HepG2 (cell line): ENCODE measurements around the gene ARL16. TPM values are rescaled to one million over a fixed set of nuclear protein-coding genes. Genes with fewer than 3 reads are reported as not detected.

Experiments used
- ARNTL ChIP-seq: sonication (generic); formaldehyde crosslinking; IDR thresholded peaks from 2 replicates; pipeline ENCODE4 v1.4.0; 2020; ENCODE audit warnings: mild to moderate bottlenecking, missing genetic modification reagents
- BORCS8-MEF2B ChIP-seq: sonication (generic); formaldehyde crosslinking; IDR thresholded peaks from 2 replicates; pipeline ENCODE4 v1.8.0; 2022; ENCODE audit warnings: mild to moderate bottlenecking, missing genetic modification reagents
- DR1 ChIP-seq: sonication (generic); formaldehyde crosslinking; IDR thresholded peaks from 2 replicates; pipeline ENCODE4 v1.8.0; 2021; ENCODE audit warnings: mild to moderate bottlenecking, missing genetic modification reagents, inconsistent platforms
- FOXP1 ChIP-seq, 2 experiments: fragments of 450-650 bp in 1 of 2; IDR thresholded peaks; 2 replicates each; pipeline ENCODE4 v1.6.1; 2017 to 2018; ENCODE audit warnings: antibody characterized with exemption in 1 of 2
- HMGA1 ChIP-seq: sonication (generic); formaldehyde crosslinking; conservative IDR thresholded peaks from 2 replicates; pipeline ENCODE4 v1.4.0; 2020; ENCODE audit warnings: missing genetic modification reagents
- HOXA3 ChIP-seq: sonication (generic); formaldehyde crosslinking; IDR thresholded peaks from 2 replicates; pipeline ENCODE4 v1.5.0; 2020; ENCODE audit warnings: missing genetic modification reagents
- ONECUT2 ChIP-seq: sonication (generic); formaldehyde crosslinking; IDR thresholded peaks from 2 replicates; pipeline ENCODE4 v1.4.0; 2020; ENCODE audit warnings: missing genetic modification reagents
- POLR2AphosphoS5 ChIP-seq: IDR thresholded peaks from 2 replicates; pipeline ENCODE4 v1.6.1; 2012; ENCODE audit warnings: low read depth, low read length
- REL ChIP-seq: sonication (generic); formaldehyde crosslinking; conservative IDR thresholded peaks from 2 replicates; pipeline ENCODE4 v1.8.0; 2022; ENCODE audit warnings: mild to moderate bottlenecking, missing genetic modification reagents, moderate library complexity
- SMARCC2 ChIP-seq: fragments of 450-650 bp; IDR thresholded peaks from 2 replicates; pipeline ENCODE4 v1.6.1; 2017; ENCODE audit warnings: antibody characterized with exemption, mild to moderate bottlenecking
- ZFP37 ChIP-seq: sonication (generic); formaldehyde crosslinking; IDR thresholded peaks from 2 replicates; pipeline ENCODE4 v1.4.0; 2020; ENCODE audit warnings: missing genetic modification reagents, borderline replicate concordance
- ZNF224 ChIP-seq: sonication (generic); formaldehyde crosslinking; IDR thresholded peaks from 2 replicates; pipeline ENCODE4 v1.5.0; 2020; ENCODE audit warnings: mild to moderate bottlenecking, missing genetic modification reagents
- ZSCAN22 ChIP-seq: sonication (generic); formaldehyde crosslinking; IDR thresholded peaks from 2 replicates; pipeline ENCODE4 v1.4.0; 2020; ENCODE audit warnings: mild to moderate bottlenecking, missing genetic modification reagents
- polyA plus RNA-seq, 8 experiments: library from polyadenylated mRNA; depleted of rRNA in 3 of 8; stranded (reverse) in 7 of 8; unstranded in 1 of 8; fragments of >200 nt; fragmentation: Illumina TruSeq in 4 of 8; extraction: Trizol in 4 of 8; gene quantifications; 2 replicates each; pipeline versions ENCODE4 v1.2.1 to v1.2.3, GENCODE V29; 2011 to 2016; ENCODE audit warnings: low read depth in 4 of 8, missing spikeins in 1 of 8, mixed read lengths in 1 of 8; ENCODE audit not compliant: insufficient read depth in 1 of 8
- total RNA-seq, 5 experiments: library from RNA; depleted of rRNA; stranded (reverse); fragments of >200 nt; fragmentation: Illumina TruSeq; extraction: Trizol; gene quantifications; 2 replicates each; pipeline ENCODE4 v1.2.3, GENCODE V29; 2016; ENCODE audit warnings: low read depth in 1 of 5
- TF ChIP-seq, protein P1 (sequence below), 2 experiments: IDR thresholded peaks; 2 replicates each; pipeline ENCODE4 v1.6.1; 2011 to 2012; ENCODE audit warnings: low read length in 2 of 2, borderline replicate concordance in 1 of 2, low read depth in 1 of 2, mild to moderate bottlenecking in 1 of 2, moderate library complexity in 1 of 2
- TF ChIP-seq, protein P2 (sequence below): fragments of 450-650 bp; IDR thresholded peaks from 2 replicates; pipeline ENCODE4 v1.6.1; 2017; ENCODE audit warnings: mild to moderate bottlenecking
- TF ChIP-seq, protein P3 (sequence below): sonication (generic); formaldehyde crosslinking; IDR thresholded peaks from 2 replicates; pipeline ENCODE4 v1.5.0; 2020; ENCODE audit warnings: missing genetic modification reagents

Gene ARL16
- total and polyA plus RNA-seq, 2 of the 13 experiments (the other 11 are each of a cell fraction or from before 2014, with no cell fraction given): 20.8 to 30.8 TPM

DNA sequence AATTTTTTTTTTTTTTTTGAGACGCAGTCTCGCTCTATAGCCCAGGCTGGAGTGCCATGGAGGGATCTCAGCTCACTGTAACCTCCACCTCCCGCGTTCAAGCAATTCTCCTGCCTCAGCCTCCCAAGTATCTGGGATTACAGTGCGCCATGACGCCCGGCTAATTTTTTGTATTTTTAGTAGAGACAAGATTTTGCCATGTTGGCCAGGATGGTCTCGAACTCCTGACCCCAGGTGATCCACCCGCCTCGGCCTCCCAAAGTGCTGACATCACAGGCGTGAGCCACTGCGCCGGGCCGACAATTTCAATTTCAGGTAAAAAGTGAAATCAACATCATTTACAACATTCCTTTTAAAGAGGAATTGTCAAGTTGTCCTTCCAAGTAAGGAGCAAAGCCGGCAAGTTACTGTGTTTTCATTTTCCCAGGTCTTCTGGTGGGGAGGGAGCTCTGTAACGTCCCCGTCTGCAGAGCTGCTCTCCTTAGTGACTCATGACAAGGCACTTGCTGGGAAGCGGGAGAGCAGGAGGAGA is 47.6 kb downstream of the ARL16 start (continued):
- TF ChIP-seq, protein P1, sequence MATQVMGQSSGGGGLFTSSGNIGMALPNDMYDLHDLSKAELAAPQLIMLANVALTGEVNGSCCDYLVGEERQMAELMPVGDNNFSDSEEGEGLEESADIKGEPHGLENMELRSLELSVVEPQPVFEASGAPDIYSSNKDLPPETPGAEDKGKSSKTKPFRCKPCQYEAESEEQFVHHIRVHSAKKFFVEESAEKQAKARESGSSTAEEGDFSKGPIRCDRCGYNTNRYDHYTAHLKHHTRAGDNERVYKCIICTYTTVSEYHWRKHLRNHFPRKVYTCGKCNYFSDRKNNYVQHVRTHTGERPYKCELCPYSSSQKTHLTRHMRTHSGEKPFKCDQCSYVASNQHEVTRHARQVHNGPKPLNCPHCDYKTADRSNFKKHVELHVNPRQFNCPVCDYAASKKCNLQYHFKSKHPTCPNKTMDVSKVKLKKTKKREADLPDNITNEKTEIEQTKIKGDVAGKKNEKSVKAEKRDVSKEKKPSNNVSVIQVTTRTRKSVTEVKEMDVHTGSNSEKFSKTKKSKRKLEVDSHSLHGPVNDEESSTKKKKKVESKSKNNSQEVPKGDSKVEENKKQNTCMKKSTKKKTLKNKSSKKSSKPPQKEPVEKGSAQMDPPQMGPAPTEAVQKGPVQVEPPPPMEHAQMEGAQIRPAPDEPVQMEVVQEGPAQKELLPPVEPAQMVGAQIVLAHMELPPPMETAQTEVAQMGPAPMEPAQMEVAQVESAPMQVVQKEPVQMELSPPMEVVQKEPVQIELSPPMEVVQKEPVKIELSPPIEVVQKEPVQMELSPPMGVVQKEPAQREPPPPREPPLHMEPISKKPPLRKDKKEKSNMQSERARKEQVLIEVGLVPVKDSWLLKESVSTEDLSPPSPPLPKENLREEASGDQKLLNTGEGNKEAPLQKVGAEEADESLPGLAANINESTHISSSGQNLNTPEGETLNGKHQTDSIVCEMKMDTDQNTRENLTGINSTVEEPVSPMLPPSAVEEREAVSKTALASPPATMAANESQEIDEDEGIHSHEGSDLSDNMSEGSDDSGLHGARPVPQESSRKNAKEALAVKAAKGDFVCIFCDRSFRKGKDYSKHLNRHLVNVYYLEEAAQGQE (IDR thresholded peaks at IDR 0.05; ENCODE audit: borderline replicate concordance in 1 of 2, low read depth in 1 of 2, low read length in 2 of 2): no peak
- no peak for TF ChIP-seq DR1
- TF ChIP-seq ONECUT2 (CRISPR knock-in tag): no peak
- TF ChIP-seq BORCS8-MEF2B (CRISPR knock-in tag): 0 out of 2 replicates have a peak, but pooled peaks have one; percentile 38
- no peak for TF ChIP-seq REL (CRISPR knock-in tag)
- TF ChIP-seq ZNF224 (CRISPR knock-in tag): 0 out of 2 replicates have a peak, but pooled peaks have one; percentile 22
- no peak for TF ChIP-seq ZFP37 (CRISPR knock-in tag)
- TF ChIP-seq, protein P2, sequence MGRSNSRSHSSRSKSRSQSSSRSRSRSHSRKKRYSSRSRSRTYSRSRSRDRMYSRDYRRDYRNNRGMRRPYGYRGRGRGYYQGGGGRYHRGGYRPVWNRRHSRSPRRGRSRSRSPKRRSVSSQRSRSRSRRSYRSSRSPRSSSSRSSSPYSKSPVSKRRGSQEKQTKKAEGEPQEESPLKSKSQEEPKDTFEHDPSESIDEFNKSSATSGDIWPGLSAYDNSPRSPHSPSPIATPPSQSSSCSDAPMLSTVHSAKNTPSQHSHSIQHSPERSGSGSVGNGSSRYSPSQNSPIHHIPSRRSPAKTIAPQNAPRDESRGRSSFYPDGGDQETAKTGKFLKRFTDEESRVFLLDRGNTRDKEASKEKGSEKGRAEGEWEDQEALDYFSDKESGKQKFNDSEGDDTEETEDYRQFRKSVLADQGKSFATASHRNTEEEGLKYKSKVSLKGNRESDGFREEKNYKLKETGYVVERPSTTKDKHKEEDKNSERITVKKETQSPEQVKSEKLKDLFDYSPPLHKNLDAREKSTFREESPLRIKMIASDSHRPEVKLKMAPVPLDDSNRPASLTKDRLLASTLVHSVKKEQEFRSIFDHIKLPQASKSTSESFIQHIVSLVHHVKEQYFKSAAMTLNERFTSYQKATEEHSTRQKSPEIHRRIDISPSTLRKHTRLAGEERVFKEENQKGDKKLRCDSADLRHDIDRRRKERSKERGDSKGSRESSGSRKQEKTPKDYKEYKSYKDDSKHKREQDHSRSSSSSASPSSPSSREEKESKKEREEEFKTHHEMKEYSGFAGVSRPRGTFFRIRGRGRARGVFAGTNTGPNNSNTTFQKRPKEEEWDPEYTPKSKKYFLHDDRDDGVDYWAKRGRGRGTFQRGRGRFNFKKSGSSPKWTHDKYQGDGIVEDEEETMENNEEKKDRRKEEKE: no peak
- TF ChIP-seq ARNTL: no peak
- no peak for TF ChIP-seq POLR2AphosphoS5
- TF ChIP-seq SMARCC2: no peak
- TF ChIP-seq ZSCAN22 (CRISPR knock-in tag): no peak
- TF ChIP-seq HMGA1 (CRISPR knock-in tag): no peak
- no peak for TF ChIP-seq FOXP1 (IDR thresholded peaks at IDR 0.05)
- TF ChIP-seq FOXP1 (CRISPR knock-in tag; IDR thresholded peaks at IDR 0.05): no peak
- TF ChIP-seq, protein P3, sequence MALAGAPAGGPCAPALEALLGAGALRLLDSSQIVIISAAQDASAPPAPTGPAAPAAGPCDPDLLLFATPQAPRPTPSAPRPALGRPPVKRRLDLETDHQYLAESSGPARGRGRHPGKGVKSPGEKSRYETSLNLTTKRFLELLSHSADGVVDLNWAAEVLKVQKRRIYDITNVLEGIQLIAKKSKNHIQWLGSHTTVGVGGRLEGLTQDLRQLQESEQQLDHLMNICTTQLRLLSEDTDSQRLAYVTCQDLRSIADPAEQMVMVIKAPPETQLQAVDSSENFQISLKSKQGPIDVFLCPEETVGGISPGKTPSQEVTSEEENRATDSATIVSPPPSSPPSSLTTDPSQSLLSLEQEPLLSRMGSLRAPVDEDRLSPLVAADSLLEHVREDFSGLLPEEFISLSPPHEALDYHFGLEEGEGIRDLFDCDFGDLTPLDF (CRISPR knock-in tag): no peak
- peak; percentile 30; the same call in 1 of the 2 replicates for TF ChIP-seq HOXA3
